Myocyte (in vitro differentiated cells): ENCODE measurements around the gene DNPH1. TPM values are rescaled to one million over a fixed set of nuclear protein-coding genes. Genes with fewer than 3 reads are reported as not detected.

Experiments
- DNase-seq: peaks from one replicate; pipeline ENCODE4 v3.0.0-alpha.2; 2012; ENCODE audit warnings: low read depth
- total RNA-seq: library from RNA; depleted of rRNA; stranded (reverse); fragments of >200 nt; gene quantifications from 2 replicates; pipeline ENCODE4 v1.2.3, GENCODE V29; 2014

DNPH1 gene
- total RNA-seq, 1 donor from 2014 or later, result 63.6 TPM

- no peak for DNase-seq
Measured at GRCh38 chr6:43264599-43265145, 35.4 kb upstream of the DNPH1 start.

DNA sequence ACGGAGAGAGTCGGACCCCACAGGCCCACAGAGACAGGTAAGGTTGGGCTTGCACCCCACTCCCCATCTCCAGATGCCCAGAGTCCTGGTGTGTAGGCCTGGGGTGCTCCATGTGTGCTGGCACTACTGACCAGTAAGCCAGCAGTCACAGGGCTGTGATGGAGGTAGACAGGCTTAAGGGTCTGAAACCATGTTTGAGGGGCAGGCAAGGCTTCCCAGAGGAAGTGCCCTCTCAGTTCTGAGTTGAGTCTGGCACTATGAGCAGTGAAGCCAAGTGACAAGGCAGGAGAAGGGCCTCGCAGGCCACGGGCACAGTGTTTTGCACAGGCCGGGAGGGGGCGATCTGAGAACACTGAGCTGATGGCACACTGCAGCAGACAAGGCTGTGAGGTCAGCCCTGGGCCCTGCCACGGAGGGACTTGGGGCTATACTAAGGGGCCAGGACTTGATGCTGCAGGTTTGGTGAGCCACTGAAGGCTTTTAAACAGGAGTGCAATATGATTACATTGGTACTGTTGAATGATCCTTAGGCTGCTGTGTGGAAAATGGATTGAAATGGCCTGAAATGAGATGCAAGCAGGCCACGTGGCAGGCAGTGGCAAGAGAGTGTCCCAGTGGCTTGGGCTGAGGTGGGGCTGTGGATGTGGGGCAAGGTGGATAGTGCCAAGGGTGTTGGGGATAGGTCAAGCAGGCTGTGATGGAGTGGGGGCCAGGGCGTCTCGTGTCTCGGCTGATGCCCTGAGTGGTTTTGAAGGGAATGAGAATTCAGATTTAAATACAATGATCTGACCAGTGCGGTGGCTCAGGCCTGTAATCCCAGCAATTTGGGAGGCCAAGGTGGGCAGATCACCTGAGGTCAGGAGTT, 34.3 kb upstream of the DNPH1 start:
- DNase-seq, result peak; percentile 80

DNA sequence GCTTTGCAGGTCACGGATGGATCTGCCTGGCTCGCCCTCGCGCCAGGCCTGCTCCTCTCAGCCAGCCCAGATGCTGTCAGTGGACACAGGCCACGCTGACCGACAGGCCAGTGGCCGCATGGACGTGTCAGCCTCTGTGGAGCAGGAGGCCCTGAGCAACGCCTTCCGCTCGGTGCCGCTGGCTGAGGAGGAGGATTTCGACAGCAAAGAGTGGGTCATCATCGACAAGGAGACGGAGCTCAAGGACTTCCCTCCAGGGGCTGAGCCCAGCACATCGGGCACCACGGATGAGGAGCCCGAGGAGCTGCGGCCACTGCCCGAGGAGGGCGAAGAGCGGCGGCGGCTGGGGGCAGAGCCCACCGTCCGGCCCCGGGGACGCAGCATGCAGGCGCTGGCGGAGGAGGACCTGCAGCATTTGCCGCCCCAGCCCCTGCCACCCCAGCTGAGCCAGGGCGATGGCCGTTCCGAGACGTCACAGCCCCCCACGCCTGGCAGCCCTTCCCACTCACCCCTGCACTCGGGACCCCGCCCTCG, 33.6 kb upstream of the DNPH1 start:
- no peak for DNase-seq

GRCh38 chr6:43262000-43262779, 32.9 kb upstream of the DNPH1 start:
- DNase-seq, result no peak

GRCh38 chr6:43261198-43261597, 31.9 kb upstream of the DNPH1 start:
- no peak for DNase-seq

- DNase-seq, result no peak
Measured at GRCh38 chr6:43260791-43261190, 31.5 kb upstream of the DNPH1 start.

- no peak for DNase-seq
Measured at GRCh38 chr6:43258807-43259686, 29.8 kb upstream of the DNPH1 start.

DNA sequence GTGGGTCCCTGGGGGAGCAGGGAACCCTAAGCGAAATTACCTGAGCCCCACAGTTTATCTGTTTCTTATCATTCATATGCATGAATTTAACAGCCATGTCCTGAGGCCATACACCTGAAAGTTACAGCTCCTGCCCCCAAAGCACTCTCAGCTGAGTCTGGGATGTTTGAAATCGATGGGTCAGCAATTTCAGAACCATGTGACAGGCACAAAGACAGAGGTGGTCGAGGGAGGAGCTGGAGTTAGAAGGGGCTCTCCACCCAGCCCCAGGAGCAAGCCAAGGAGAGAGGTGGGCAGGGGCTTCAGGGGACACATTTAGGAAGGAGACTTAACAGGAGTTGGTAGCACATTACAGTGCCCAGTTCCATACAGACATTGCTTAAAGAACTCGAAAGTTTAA, 28.9 kb upstream of the DNPH1 start:
- DNase-seq, result no peak

- no peak for DNase-seq
Measured at GRCh38 chr6:43257367-43258145, 28.3 kb upstream of the DNPH1 start.

GRCh38 chr6:43256670-43257366, 27.5 kb upstream of the DNPH1 start:
- no peak for DNase-seq

DNA sequence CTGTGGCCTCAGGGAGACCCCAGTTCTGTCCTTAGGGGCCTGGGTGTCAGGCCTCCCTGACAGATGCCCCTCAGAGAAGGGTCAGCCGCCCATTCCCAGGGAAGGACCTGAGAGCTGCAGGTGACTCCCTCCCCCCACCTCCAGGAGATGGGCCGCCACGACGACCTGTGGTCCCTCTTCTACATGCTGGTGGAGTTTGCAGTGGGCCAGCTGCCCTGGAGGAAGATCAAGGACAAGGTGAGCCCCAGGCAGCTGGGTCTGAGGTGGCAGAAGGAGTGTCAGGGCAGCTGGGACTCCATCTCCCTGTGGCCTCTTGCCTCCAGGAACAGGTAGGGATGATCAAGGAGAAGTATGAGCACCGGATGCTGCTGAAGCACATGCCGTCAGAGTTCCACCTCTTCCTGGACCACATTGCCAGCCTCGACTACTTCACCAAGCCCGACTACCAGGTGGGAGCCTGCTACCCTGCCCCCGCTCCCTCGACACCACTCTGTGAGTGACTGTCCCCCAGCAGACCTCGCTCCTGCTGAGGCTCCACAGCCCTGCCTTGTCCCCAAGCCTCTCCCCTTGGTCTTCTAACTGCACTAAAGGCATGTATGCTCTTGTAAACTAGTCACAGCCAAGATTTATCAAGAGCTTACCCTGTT, 26.2 kb upstream of the DNPH1 start:
- no peak for DNase-seq

DNA sequence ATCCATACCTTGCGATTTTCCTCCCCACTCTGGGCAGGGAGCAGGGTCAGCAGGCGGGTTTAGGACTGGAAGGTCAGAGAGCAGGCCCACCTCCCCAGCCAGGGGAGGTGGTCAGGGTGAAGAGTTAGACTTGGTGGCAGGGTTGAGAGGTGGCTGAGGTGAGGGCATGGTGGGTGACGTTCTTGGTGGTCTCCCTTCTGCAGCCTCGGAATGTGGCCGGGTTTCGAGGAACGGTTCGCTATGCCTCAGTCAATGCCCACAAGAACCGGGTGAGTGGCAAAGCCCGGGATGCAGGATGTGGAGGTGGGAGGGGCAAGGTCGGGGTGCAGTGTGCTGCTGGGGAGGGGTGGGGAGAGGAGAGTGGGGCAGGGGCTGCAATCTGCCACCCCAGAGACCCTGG, 25.6 kb upstream of the DNPH1 start:
- no peak for DNase-seq

GRCh38 chr6:43254138-43254817, 25.0 kb upstream of the DNPH1 start:
- no peak for DNase-seq

GRCh38 chr6:43253401-43253800, 24.1 kb upstream of the DNPH1 start:
- DNase-seq, result no peak

- no peak for DNase-seq
Measured at GRCh38 chr6:43250992-43251373, 21.7 kb upstream of the DNPH1 start.

GRCh38 chr6:43248791-43249190, 19.5 kb upstream of the DNPH1 start:
- no peak for DNase-seq

- no peak for DNase-seq
Measured at GRCh38 chr6:43248101-43248500, 18.8 kb upstream of the DNPH1 start.
